HG03196 (cell line): ENCODE measurements around the gene PCYT2.
A peak's percentile ranks its signal among the peaks of the same experiment; 100 is the strongest.

Experiments used
- ATAC-seq: cut with Tn5 transposase; IDR thresholded peaks from one replicate; pipeline ENCODE4 v1.9.1; 2021; ENCODE audit not compliant: unreplicated experiment

Gene PCYT2

GRCh38 chr17:81902023-81902652, 9.1 kb downstream of the PCYT2 start, which contains the start of gene NPB:
NPB (plus strand) TSS chr17:81902238; CDS start chr17:81902278, 40 bp downstream.
- no peak for ATAC-seq

GRCh38 chr17:81901167-81902022, 9.8 kb downstream of the PCYT2 start:
- no peak for ATAC-seq

- no peak for ATAC-seq
Observed at GRCh38 chr17:81900181-81900820, 10.9 kb downstream of the PCYT2 start.

- ATAC-seq, result no peak
Observed at GRCh38 chr17:81899514-81900166, 11.6 kb downstream of the PCYT2 start.

- no peak for ATAC-seq
Observed at GRCh38 chr17:81898885-81899284, 12.3 kb downstream of the PCYT2 start.

GRCh38 chr17:81898029-81898866, 13.0 kb downstream of the PCYT2 start:
- no peak for ATAC-seq

- no peak for ATAC-seq
Observed at GRCh38 chr17:81895400-81895799, 15.8 kb downstream of the PCYT2 start.

- no peak for ATAC-seq
Observed at GRCh38 chr17:81891303-81891552, 20.0 kb downstream of the PCYT2 start.

GRCh38 chr17:81890447-81891302, 20.5 kb downstream of the PCYT2 start:
- peak; percentile 16 for ATAC-seq

GRCh38 chr17:81889602-81890001, 21.6 kb downstream of the PCYT2 start:
- no peak for ATAC-seq

GRCh38 chr17:81888988-81889595, 22.1 kb downstream of the PCYT2 start:
- no peak for ATAC-seq

GRCh38 chr17:81888105-81888987, 22.9 kb downstream of the PCYT2 start:
- ATAC-seq, result no peak

GRCh38 chr17:81885869-81886548, 25.2 kb downstream of the PCYT2 start:
- no peak for ATAC-seq

GRCh38 chr17:81885454-81885853, 25.7 kb downstream of the PCYT2 start:
- ATAC-seq, result no peak

GRCh38 chr17:81884968-81885367, 26.2 kb downstream of the PCYT2 start:
- no peak for ATAC-seq

GRCh38 chr17:81884520-81884919, 26.7 kb downstream of the PCYT2 start:
- ATAC-seq, result no peak

GRCh38 chr17:81879121-81879520, 32.1 kb downstream of the PCYT2 start:
- no peak for ATAC-seq

GRCh38 chr17:81878294-81878693, 32.9 kb downstream of the PCYT2 start:
- no peak for ATAC-seq
